HG02943 (cell line): ENCODE results near the gene QKI.
"Not testable (repeated sequence)": the region's sequence is repeated elsewhere in the genome, so short reads cannot be mapped to it uniquely, and the experiment has no call there.

ENCODE experiments used
- ATAC-seq: cut with Tn5 transposase; IDR thresholded peaks from one replicate; pipeline ENCODE4 v1.9.1; 2021; ENCODE audit warnings: mild to moderate bottlenecking, low read depth, moderate library complexity; ENCODE audit not compliant: unreplicated experiment

The QKI gene

DNA sequence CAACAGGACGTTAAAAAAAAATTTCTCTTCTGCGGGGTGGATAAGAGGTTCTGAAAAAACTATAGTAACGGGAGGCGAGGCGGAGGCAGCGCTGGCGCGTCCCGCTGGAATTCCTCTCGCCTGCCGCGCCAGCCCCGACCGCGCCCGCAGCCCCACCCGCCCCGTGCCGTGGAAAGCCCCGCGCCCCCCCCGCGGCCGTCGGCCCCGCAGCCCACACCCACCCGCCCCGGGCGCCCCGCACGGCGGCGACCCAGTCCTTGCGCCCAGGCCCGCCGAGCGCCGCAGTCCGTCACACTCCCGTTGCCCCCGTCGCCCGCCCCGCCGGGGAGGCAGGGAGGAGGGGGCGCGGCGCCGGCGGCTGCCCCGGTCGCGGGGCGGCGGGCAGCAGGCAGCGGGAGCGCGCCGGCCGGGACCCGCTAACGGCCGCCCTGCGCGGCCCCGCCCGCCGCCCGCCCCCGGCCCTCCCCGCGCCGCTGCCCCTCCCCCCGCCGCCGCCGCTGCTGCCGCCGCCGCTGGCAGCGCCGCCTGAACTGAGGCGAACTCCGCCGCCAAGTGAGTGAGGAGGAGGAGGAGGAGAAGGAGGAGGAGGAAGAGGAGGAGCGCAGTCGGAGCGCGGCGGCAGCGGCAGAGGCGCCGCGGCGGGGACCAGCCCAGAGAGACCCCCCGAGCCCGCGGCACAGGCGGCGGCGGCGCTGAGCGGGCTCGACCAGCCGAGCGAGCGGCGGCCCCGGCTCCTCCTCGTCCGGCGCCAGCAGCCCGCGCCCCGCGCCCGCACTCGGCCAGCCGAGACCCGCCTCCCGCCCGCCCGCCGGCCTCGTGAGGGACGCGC lies at the start of gene QKI:
Gene QKI, plus strand, starts transcription at position 602 of the 829 bp plus-strand sequence. CDS start 476 bp downstream, outside the sequence.
- ATAC-seq, result peak; percentile 41

DNA sequence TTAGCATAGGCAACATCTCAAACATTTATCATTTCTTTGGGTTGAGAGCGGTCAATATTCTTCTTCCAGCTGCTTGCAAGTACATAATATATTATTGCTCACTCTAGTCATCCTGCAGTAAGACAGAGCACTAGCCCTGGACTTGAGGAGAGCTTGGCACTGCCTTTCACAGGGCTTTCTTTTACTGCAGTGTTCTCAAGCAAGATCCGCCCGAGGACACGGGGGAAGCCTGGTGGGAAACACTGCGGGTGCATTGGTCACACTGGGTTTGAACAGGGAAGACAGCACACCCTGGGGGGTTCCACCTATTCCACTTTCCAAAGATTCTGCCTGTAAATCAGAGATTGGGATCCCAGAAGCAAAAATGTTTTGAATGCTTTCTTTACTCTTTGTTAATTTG lies 48.2 kb upstream of the QKI start:
- ATAC-seq, result no peak

DNA sequence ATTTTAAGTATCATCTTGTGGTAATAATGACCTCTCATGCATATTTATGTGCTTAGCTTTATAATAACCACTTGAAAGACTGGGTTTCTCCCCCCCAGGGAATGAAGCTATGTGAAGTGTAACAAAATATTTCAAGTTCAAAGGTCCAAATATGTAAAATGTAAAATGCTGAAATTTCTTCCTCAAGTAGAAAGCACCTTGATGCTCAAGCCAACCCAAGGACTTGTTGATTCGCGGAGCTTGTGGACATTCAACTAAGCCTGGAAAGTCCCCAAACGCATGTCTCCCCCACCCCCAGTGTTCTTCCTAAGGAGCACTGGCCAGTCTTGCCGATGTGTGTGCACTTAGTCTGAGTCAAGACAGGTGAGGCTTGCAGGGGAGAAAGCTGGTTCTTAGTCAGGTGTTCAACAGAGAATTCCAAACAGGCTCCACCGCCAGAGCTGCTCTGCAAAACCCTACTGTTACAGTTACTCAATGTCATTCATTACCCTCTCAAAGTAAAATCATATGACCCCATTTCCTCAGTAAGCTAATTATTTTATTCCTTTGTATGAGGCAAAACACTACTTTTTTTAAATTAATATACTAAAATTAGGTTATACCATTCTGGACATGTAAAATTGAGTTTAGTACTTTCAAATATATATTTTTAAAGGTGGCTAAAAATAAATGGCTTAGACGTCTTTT lies 46.9 kb upstream of the QKI start:
- ATAC-seq, result no peak

DNA sequence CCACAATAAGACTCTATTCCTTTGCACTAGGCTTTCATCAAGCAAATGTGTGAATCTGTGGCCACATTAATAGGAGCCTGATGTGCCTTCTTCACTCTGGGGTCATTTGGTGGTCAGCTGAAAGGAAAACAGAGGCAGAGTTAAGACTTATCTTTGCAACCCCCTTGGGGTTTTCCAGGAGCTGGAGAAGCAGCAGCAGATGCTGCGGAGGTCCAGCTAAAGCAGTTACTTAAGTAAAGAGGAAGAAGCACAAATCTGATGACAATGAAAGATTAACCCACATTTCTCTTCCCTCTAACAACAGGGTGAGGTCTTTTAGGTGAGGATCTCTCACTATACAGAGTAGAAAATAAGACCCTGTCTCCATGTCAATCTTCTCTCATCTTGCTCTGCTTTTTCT lies 45.4 kb upstream of the QKI start:
- no peak for ATAC-seq

- ATAC-seq, result no peak
Measured at GRCh38 chr6:163369628-163370365, 44.7 kb upstream of the QKI start.

DNA sequence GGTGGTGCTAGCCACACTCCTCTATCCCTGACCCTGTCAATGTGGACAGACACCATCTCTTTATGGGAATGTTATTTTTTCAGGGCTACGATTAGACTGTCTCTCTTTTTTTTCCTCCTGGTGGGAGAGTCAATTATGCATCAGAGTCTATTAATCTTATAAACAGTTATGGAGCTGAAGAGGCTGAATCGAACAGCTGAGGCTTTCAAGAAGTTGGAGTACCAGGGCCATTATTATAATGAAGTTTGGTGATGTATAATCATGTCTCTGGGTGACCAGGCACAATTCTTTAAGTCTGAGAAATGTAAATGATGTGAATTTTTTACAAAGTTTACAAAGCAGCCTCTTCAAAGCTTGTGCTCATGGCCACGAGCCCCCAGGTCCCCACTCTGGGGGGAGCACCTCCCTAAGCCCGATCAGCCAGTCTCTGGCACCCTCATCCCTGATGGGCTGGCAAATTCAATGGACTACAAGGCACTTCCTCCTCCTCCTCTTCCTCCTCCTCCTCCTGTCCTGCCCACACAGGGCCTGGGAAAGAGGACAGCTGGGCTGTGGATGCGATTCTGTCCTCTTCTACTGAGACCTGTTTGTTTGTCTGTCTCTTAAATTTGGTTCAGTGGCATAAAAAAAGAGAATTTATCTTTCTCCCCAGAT lies 43.9 kb upstream of the QKI start:
- ATAC-seq, result no peak

GRCh38 chr6:163371129-163371528 lies 43.4 kb upstream of the QKI start:
- no peak for ATAC-seq

DNA sequence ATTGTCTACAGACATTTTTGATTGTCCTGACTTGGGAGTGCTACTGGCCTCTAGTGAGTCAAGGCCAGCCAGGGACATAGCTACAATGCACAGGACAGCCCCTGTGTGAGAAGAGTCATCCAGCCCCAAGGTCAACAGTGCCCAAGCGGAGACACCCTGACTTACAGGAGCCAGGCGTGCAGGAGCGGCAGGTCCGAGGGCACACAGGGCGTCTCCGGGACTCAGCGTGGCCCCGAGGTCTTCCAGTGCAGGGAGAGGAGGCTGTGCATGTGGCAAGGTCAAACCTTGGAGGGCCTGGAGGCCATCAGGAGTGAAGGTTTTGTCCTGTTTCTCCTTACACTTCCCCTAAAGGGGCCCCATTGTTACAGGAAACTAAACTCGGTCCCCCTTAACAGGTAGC lies 41.3 kb upstream of the QKI start:
- ATAC-seq, result no peak

GRCh38 chr6:163375361-163375760 lies 39.2 kb upstream of the QKI start:
- no peak for ATAC-seq

GRCh38 chr6:163376187-163376586 lies 38.3 kb upstream of the QKI start:
- no peak for ATAC-seq

DNA sequence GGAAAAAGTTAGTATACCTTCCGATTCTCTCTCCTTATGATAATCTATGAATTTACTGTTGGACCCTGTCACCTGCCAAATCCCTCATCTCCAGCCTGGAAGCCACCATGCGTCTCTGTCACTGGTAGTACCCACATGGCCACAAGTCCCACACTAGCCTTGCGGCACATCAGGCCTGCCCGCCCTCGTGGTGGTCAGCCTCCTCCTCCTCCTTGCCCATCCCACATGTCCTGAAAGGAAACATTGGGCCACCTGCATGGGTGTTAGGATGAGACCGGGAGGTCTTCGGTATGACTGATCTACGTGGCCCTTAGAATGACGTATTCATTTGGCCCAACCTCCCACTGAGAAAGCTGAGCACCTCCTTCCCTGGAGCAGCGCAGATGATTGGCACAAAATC lies 37.0 kb upstream of the QKI start:
- no peak for ATAC-seq

- ATAC-seq, result no peak
Measured at GRCh38 chr6:163380216-163380615, 34.3 kb upstream of the QKI start.

DNA sequence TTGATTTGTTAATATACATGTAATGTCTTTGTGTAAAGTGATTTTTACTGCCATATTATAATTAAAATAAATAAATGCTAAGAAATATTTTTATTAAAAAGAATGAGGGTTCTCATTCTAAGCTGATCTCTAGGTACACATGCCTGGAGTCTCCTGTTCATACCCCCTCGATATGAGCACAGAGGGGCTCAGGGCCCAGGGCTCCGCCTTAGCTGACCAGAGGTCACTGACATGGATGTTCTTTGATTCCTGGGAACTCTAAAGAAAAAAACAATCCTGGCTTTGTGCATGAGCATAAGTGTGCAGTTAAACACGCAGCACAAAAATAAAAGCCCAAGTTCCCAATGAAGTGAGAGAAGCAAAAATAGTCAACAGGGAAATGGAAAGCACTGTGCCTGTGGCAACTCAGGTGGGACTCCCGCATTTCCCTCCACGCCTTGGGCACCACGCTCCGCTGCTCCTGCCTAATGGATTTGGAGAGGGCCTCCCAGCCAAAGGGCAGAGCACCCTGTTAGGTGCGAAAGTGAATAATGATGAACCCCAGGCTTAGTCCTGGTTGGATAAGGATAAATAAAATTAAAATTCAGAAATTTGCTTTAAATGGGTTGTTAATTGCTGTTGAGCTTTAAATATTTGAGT lies 33.3 kb upstream of the QKI start:
- ATAC-seq, result no peak

DNA sequence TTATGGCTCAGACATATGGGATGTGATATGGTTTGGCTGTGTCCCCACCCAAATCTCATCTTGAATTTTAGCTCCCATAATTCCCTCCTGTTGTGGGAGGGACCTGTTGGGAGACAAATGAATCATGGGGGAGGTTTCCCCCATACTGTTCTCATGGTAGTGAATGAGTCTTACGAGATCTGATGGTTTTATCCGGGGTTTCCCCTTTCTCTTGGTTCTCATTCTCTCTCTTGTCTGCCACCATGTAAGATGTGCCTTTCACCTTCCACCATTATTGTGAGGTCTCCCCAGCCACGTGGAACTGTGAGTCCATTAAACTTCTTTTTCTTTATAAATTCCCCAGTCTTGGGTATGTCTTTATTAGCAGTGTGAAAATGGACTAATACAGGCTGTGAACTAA lies 31.1 kb upstream of the QKI start:
- not testable (repeated sequence) for ATAC-seq

DNA sequence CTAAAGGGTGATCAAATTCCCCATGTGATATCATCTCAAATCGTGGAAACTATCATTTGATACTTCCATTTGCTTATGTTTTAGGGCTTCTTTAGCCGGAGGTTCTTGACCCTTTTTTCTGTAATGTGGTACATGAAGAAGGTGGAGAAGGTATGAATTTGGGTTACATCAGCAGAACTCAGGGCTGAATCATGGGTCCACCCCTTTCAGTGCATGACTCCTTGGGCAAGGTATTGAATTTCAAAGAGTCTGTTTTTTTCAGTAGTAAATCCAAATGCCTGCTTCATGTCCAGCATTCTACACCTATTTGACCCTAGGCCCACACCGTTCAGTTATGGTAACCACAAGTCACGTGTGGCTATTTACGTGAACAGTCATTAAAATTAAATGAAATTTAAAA lies 30.6 kb upstream of the QKI start:
- no peak for ATAC-seq

- ATAC-seq, result no peak
Measured at GRCh38 chr6:163384510-163384909, 30.0 kb upstream of the QKI start.

DNA sequence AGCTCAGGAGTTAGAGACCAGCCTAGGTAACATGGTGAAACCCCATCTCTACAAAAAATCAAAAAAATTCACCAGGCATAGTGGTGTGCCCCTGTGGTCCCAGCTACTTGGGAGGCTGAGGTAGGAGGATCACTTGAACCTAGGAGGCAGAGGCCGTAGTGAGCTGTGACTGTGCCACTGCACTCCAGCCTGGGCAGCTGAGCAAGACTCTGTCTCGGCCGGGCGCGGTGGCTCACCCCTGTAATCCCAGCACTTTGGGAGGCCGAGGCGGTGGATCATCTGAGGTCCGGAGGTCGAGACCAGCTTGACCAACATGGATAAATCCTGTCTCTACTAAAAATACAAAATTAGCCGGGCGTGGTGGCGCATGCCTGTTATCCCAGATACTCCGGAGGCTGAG lies 29.0 kb upstream of the QKI start:
- ATAC-seq, result not testable (repeated sequence)

GRCh38 chr6:163386329-163386908 lies 28.1 kb upstream of the QKI start:
- no peak for ATAC-seq

DNA sequence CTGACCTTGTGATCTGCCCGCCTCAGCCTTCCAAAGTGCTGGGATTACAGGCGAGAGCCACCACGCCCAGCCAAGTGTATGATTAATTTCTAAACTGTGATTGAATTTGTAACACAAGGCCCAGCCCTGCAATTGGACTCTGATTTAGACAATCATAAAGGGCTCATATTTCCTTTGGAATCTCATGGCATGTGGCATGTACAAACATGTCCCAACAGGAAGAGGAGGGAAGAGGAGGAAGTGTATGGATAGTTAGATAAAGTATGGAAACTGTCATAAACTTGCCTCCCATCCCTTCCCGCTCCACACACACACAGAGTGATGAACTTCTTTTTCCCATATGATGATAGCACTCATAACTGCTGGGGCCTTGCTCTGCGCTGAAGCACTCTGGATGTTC lies 27.2 kb upstream of the QKI start:
- no peak for ATAC-seq

GRCh38 chr6:163389354-163389753 lies 25.2 kb upstream of the QKI start:
- ATAC-seq, result no peak
